Neural progenitor cell (in vitro differentiated cells): ENCODE data around the gene TTLL10. TPM values are rescaled to one million over a fixed set of nuclear protein-coding genes. Genes with fewer than 3 reads are reported as not detected.

Experiments used
- DNase-seq: peaks from one replicate; pipeline ENCODE4 v3.0.0-alpha.2; 2016; ENCODE audit warnings: low spot score
- H2AFZ ChIP-seq: fragments of 200-600 bp; sonication (generic); replicated peaks from 2 replicates; pipeline ENCODE4 v1.6.1; 2016; ENCODE audit warnings: antibody characterized with exemption
- H3F3A ChIP-seq: fragments of 200-600 bp; sonication (generic); 2 replicates; pipeline ENCODE4 v1.6.1; 2016; ENCODE audit warnings: antibody characterized with exemption, low read depth
- H3K27ac ChIP-seq: fragments of 200-600 bp; sonication (generic); 2 replicates; pipeline ENCODE4 v1.5.1; 2016; ENCODE audit warnings: mild to moderate bottlenecking
- H3K27me3 ChIP-seq: fragments of 200-600 bp; sonication (generic); 2 replicates; pipeline ENCODE4 v1.6.1; 2016; ENCODE audit warnings: mild to moderate bottlenecking, moderate library complexity
- H3K36me3 ChIP-seq: fragments of 200-600 bp; sonication (generic); 2 replicates; pipeline ENCODE4 v1.5.1; 2016
- H3K4me1 ChIP-seq: fragments of 200-600 bp; sonication (generic); 2 replicates; pipeline ENCODE4 v1.6.1; 2016; ENCODE audit warnings: mixed run types
- H3K4me2 ChIP-seq: fragments of 200-600 bp; sonication (generic); 2 replicates; pipeline ENCODE4 v1.6.1; 2016
- H3K4me3 ChIP-seq: fragments of 200-600 bp; sonication (generic); 2 replicates; pipeline ENCODE4 v1.5.1; 2016
- H3K79me2 ChIP-seq: fragments of 200-600 bp; sonication (generic); 2 replicates; pipeline ENCODE4 v1.6.1; 2016; ENCODE audit warnings: low read depth
- H3K9ac ChIP-seq: fragments of 200-600 bp; sonication (generic); 2 replicates; pipeline ENCODE4 v1.6.1; 2016
- H3K9me3 ChIP-seq: fragments of 200-600 bp; sonication (generic); 2 replicates; pipeline ENCODE4 v1.5.1; 2016; ENCODE audit warnings: low read depth
- H4K20me1 ChIP-seq: fragments of 200-600 bp; sonication (generic); 2 replicates; pipeline ENCODE4 v1.6.1; 2016; ENCODE audit warnings: low read depth
- H3K27ac Mint-ChIP-seq: 3 replicates; pipeline ENCODE4 v1.8.0; 2021; ENCODE audit warnings: mixed read lengths
- H3K27me3 Mint-ChIP-seq: 2 replicates; pipeline ENCODE4 v1.8.0; 2022; ENCODE audit warnings: low read depth, mild to moderate bottlenecking, inconsistent platforms, moderate library complexity, mixed read lengths; ENCODE audit not compliant: insufficient read depth
- H3K36me3 Mint-ChIP-seq: 3 replicates; pipeline ENCODE4 v1.8.0; 2021; ENCODE audit warnings: mixed read lengths
- H3K4me1 Mint-ChIP-seq: 3 replicates; pipeline ENCODE4 v1.8.0; 2021; ENCODE audit warnings: mixed read lengths
- H3K4me3 Mint-ChIP-seq: 3 replicates; pipeline ENCODE4 v1.8.0; 2021; ENCODE audit warnings: mild to moderate bottlenecking, moderate library complexity, mixed read lengths
- H3K9me3 Mint-ChIP-seq: 3 replicates; pipeline ENCODE4 v1.8.0; 2020; ENCODE audit warnings: mixed read lengths
- CTCF ChIP-seq: fragments of 200-600 bp; sonication (generic); IDR thresholded peaks from 2 replicates; pipeline ENCODE4 v1.5.1; 2017; ENCODE audit warnings: antibody characterized with exemption, mild to moderate bottlenecking
- EZH2 ChIP-seq: fragments of 200-600 bp; sonication (generic); IDR thresholded peaks from 2 replicates; pipeline ENCODE4 v1.6.1; 2017; ENCODE audit warnings: antibody characterized with exemption, mild to moderate bottlenecking, moderate library complexity
- EZH2phosphoT487 ChIP-seq: fragments of 200-600 bp; sonication (generic); IDR thresholded peaks from 2 replicates; pipeline ENCODE4 v1.6.1; 2017; ENCODE audit warnings: antibody characterized with exemption
- total RNA-seq: library from RNA; depleted of rRNA; stranded (reverse); fragments of >200 nt; gene quantifications from 2 replicates; pipeline ENCODE4 v1.2.3, GENCODE V29; 2015; ENCODE audit warnings: low replicate concordance

The TTLL10 gene
- total RNA-seq, 1 donor from 2014 or later = not detected

- Mint-ChIP-seq H3K27ac (peak overlapping the region; percentile 35), H3K27me3 (peaks cover 6% of the 10 kb centered on the region), H3K4me1 (peaks cover 27% of the 10 kb centered on the region), H3K4me3 (peak overlapping the region; percentile 62), H3K9me3 (peaks cover 3% of the 10 kb centered on the region), H3K36me3 (peaks cover 21% of the 10 kb centered on the region)
- H3F3A ChIP-seq = peaks cover 5% of the 10 kb centered on the region
- no peaks in the 10 kb centered on the region for H3K36me3 ChIP-seq
- peaks cover 51% of the 10 kb centered on the region for H3K79me2 ChIP-seq
- no peak overlapping the region for H3K9ac ChIP-seq
- no peak overlapping the region for H3K27ac ChIP-seq
- H3K4me3 ChIP-seq = no peak overlapping the region
- TF ChIP-seq EZH2phosphoT487 (no peak), CTCF (no peak), EZH2 (no peak)
- no peak overlapping the region for H3K4me2 ChIP-seq
- H3K9me3 ChIP-seq = no peaks in the 10 kb centered on the region
- no peak overlapping the region for H2AFZ ChIP-seq
- H3K4me1 ChIP-seq = peaks cover 6% of the 10 kb centered on the region
- peaks cover 20% of the 10 kb centered on the region for H4K20me1 ChIP-seq
- DNase-seq = no peak
- H3K27me3 ChIP-seq = no peaks in the 10 kb centered on the region
These were observed 56.1 kb downstream of the TTLL10 start for GRCh38 chr1:1229770-1230169.

DNA sequence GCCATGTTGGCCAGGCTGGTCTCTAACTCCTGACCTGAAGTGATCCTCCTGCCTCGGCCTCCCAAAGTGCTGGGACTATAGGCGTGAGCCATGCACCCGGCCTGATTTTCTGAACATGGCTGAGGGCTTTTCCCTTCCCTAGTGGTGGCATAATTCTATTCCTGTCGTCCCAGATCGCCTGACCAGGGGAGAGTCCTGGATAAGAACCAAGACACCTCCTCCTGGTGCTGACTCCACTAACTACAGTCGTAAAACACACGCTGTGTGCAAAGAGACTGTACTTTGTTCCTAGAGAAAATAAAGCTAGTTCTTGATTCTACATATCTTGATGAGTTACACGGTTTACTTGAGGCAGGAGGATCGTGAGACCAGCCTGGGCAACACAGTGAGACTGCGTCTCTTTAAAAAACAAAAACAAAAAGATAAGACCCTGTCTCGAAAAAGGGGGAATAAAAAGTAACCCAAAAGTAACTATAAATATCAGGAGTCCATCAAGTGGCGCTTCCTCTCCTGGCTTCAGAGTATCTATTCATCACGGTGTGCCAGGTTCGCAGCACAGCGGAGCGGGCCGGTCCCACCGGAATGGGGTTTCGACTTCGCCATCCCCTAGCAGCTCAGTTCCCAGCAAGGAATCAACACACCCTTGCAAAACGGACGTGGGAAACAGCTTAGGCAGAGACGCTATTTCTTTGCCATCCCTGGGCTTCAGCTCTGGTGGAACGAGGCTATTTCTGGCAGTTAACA is 57.1 kb downstream of the TTLL10 start:
- peak overlapping the region; percentile 94 for H3K4me3 Mint-ChIP-seq

GRCh38 chr1:1231400-1232207 is 57.9 kb downstream of the TTLL10 start, which contains the start of gene SDF4:
SDF4 (minus strand) TSS chr1:1232001; CDS start chr1:1228772, 3,229 bp downstream.
- Mint-ChIP-seq H3K4me3 (peak within 1 kb of the TSS; percentile 94), H3K9me3 (peaks cover 3% of the 10 kb centered on the region), H3K27ac (peak within 1 kb of the TSS; percentile 78), H3K4me1 (peaks cover 27% of the 10 kb centered on the region), H3K36me3 (peaks cover 16% of the 10 kb centered on the region), H3K27me3 (peaks cover 4% of the 10 kb centered on the region)
- Histone ChIP-seq H3K4me1 (peaks cover 6% of the 10 kb centered on the region), H4K20me1 (peaks cover 29% of the 10 kb centered on the region), H3K9me3 (no peaks in the 10 kb centered on the region), H3K36me3 (no peaks in the 10 kb centered on the region), H2AFZ (peak within 1 kb of the TSS; percentile 83), H3K4me2 (peak within 1 kb of the TSS; percentile 96), H3K27ac (no peak within 1 kb of the TSS), H3K9ac (peak within 1 kb of the TSS; percentile 89), H3F3A (peaks cover 9% of the 10 kb centered on the region), H3K4me3 (peak within 1 kb of the TSS; percentile 86), H3K79me2 (peaks cover 49% of the 10 kb centered on the region), H3K27me3 (no peaks in the 10 kb centered on the region)
- DNase-seq = peak; percentile 99
- TF ChIP-seq EZH2 (no peak), CTCF (no peak)

More for the DNA sequence above, 57.1 kb downstream of the TTLL10 start:
- Histone ChIP-seq H3K9me3 (no peaks in the 10 kb centered on the region), H3K4me2 (peak overlapping the region; percentile 96), H2AFZ (peak overlapping the region; percentile 83), H3F3A (peaks cover 9% of the 10 kb centered on the region), H3K9ac (peak overlapping the region; percentile 89), H3K79me2 (peaks cover 51% of the 10 kb centered on the region), H3K4me3 (peak overlapping the region; percentile 86), H3K27me3 (no peaks in the 10 kb centered on the region), H3K36me3 (no peaks in the 10 kb centered on the region), H3K4me1 (peaks cover 6% of the 10 kb centered on the region), H3K27ac (no peak overlapping the region), H4K20me1 (peaks cover 22% of the 10 kb centered on the region)
- peaks cover 5% of the 10 kb centered on the region for H3K27me3 Mint-ChIP-seq
- no peak for DNase-seq
- H3K4me1 Mint-ChIP-seq = peaks cover 27% of the 10 kb centered on the region
- H3K36me3 Mint-ChIP-seq = peaks cover 17% of the 10 kb centered on the region
- H3K27ac Mint-ChIP-seq = peak overlapping the region; percentile 78
- TF ChIP-seq EZH2phosphoT487 = no peak
- peak; percentile 20 for TF ChIP-seq CTCF
- peaks cover 3% of the 10 kb centered on the region for H3K9me3 Mint-ChIP-seq
